Cardiac fibroblast (primary cell): ENCODE data around the gene MN1.

Experiments
- DNase-seq, 2 donors: peaks; one replicate each; pipeline versions ENCODE4 v3.0.0 to v3.0.0-alpha.2; 2010; ENCODE audit warnings: low read depth in 2 of 2
- H3K4me3 ChIP-seq, 2 donors: replicated peaks in 1 of 2; 1 replicate in 1 of 2; 2 replicates in 1 of 2; pipeline ENCODE4 v1.5.1; 2011; ENCODE audit warnings: low read depth in 2 of 2, low read length in 2 of 2, mild to moderate bottlenecking in 2 of 2, moderate library complexity in 1 of 2
- CTCF ChIP-seq: IDR thresholded peaks from one replicate; pipeline ENCODE4 v1.5.1; 2011; ENCODE audit warnings: low read depth, mild to moderate bottlenecking, low read length, inconsistent platforms

Gene MN1

GRCh38 chr22:27764722-27765236 is 36.8 kb downstream of the MN1 start:
- no peak for TF ChIP-seq CTCF
- DNase-seq, result no peak
- no peak overlapping the region for H3K4me3 ChIP-seq

- no peak for TF ChIP-seq CTCF
- H3K4me3 ChIP-seq, result no peak overlapping the region
- no peak for DNase-seq
Observed at GRCh38 chr22:27761665-27762064, 39.9 kb downstream of the MN1 start.

- TF ChIP-seq CTCF, result no peak
- DNase-seq, result no peak
Observed at GRCh38 chr22:27761000-27761399, 40.6 kb downstream of the MN1 start.

GRCh38 chr22:27760474-27760873 is 41.1 kb downstream of the MN1 start:
- no peak for TF ChIP-seq CTCF
- DNase-seq, result no peak
- H3K4me3 ChIP-seq, result no peak overlapping the region

More at GRCh38 chr22:27761000-27761399, 40.6 kb downstream of the MN1 start:
- H3K4me3 ChIP-seq, result no peak overlapping the region

- no peak for TF ChIP-seq CTCF
- H3K4me3 ChIP-seq, result no peak overlapping the region
- DNase-seq, result no peak
Observed at GRCh38 chr22:27757928-27758525, 43.5 kb downstream of the MN1 start.

GRCh38 chr22:27756212-27756660 is 45.3 kb downstream of the MN1 start:
- DNase-seq, result no peak
- TF ChIP-seq CTCF, result no peak
- no peak overlapping the region for H3K4me3 ChIP-seq

GRCh38 chr22:27755521-27756211 is 45.9 kb downstream of the MN1 start:
- TF ChIP-seq CTCF, result no peak

More at GRCh38 chr22:27755521-27756211, 45.9 kb downstream of the MN1 start:
- DNase-seq, result no peak
- H3K4me3 ChIP-seq, result no peak overlapping the region
